Posterior vena cava (tissue), 2 donors: ENCODE measurements around the gene RPS14. TPM values are rescaled to one million over a fixed set of nuclear protein-coding genes. Genes with fewer than 3 reads are reported as not detected.
"Not testable (repeated sequence)": the region's sequence is repeated elsewhere in the genome, so short reads cannot be mapped to it uniquely, and the experiment has no call there.

ENCODE experiments used
- DNase-seq: peaks from one replicate; pipeline ENCODE4 v3.0.0-alpha.2; 2020; ENCODE audit warnings: low spot score
- intact Hi-C, 2 donors: fragments of 100-400 bp; cut with DNase I; formaldehyde crosslinking; loops; one replicate each; pipeline versions ENCODE4 v1.14.1 to v1.14.2; 2022 to 2023
- total RNA-seq, 2 donors: library from RNA; stranded (reverse); fragmentation: NEBNext Ultra II Directional; extraction: Animal tissue kit (Norgen Biotek cat#: 25700); gene quantifications; one replicate each; pipeline ENCODE4 v1.2.1, GENCODE V29; 2021
- donor health status: DM: yes; HTN: yes; CAD: no.
- donor health status: DM: yes; HTN: yes; CAD: no.

The RPS14 gene
- total RNA-seq, 2 donors from 2014 or later, result 1,337 to 1,411 TPM

DNA sequence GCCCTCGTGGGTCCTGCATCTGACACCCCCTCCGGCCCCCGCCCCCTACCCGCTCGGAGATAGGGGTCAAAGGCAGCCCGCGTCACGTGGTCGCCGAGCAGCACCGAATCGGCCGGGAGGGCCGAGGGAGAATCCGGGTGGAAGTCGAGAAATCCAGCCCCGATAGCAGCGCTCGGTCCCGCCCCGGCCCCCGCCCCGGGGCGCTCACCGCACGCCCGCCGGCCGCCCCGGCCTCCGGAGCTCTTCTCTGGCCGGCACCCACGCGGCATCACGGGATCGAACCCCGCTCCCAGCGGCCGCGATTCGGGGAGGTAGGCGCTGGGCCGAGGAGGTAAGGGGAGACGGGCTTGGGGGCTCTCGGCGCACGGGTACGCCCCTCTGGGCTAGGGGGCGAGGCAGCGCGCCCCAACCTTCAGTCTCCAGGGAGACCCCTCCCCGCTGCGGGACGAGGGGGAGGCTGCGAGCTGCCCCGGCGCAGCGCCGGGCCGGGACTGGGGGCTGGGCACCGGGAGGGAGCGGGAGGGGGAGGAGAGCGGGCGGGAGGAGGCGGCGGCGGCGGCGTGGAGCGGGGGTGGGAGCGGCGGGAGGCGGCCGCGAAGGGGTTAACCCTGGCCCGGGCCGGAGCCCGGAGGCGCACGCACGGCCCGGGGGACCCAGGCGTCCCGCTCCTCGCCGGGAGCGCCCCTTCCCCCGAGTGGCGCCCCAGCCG lies 36.3 kb upstream of the RPS14 start:
- intact Hi-C loops, result loop anchor here in 1 of 2 donors (5.0 kb wide), 1 partner anchor 36 kb away; no protein-coding TSS in a partner anchor
- DNase-seq, result peak; percentile 89

DNA sequence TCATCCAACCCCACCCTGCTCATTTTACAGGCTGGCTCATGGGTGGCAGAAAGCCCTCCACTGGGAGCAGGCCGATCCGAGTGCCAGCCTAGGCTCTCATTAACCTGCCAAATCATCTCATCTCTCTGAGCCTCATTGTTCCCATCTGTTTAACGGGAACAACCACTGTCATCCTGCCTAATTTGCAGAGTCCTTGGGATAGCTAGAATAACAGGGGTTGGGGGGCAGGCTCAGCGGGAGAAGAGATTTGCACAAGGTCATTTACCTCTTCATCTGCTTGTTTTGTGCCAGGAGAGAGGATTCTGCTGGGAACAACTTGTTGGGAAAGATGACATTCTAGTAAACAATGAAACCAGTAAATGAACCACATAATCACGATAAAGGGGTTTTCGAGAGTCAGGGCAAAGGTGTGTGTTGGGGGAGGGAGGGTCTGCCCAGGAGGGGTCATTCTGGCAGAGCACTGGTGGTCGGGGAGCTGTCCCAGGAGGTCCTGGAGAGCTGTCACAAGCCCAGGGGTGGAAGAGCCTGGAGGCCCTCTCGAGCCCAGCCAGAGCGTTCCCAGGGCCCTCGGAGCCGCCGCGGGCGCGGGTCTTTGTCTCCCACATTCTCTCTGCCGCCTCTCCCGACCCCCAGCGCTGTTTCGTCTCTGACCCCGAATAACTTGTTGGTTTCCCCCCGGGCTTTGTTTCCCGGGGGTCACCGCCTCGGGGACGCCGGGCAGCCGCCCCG lies 35.6 kb upstream of the RPS14 start:
- intact Hi-C loops, result loop anchor here (5.0 kb wide), 2 partner anchors 37 to 818 kb away; no protein-coding TSS in a partner anchor
- no peak for DNase-seq

DNA sequence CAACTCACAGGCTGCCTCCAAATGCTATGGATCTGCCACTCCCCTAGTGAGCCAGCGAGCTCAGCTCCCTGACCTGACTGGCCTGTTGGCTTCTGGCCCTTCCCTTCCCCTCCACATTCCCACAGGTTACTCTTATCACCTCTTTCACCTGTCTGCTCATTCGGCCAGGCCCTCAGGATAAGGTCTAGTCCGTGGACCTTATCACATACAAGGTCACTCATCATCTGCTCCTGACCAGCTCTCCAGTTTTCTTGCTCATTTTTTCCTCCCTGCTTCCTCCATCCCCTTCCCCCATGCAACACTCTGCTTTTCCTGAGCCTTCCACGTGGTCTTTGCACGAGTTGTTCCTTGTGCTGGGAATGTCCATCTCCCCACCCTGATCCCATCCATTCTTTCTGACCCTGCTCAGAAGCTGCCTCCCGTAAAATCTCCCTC lies 32.5 kb upstream of the RPS14 start:
- DNase-seq, result no peak
- intact Hi-C loops, result loop anchor here in 1 of 2 donors (5.0 kb wide), 1 partner anchor 815 kb away; no protein-coding TSS in a partner anchor

DNA sequence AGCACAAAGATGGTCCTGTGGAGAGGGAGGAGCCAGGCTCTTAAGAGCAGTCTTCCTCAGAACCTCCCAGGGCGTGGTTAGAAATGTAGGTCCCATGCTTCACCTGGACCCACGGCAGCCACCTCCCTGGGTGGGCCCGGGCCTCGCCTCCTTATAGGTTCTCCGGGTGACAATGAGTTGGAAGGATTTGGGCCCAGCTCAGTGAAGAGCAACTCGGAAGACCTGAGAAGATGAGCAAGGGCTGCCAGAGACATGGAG lies 32.1 kb upstream of the RPS14 start:
- DNase-seq, result no peak
- intact Hi-C loops, result loop anchor here in 1 of 2 donors (5.0 kb wide), 1 partner anchor 814 kb away; no protein-coding TSS in a partner anchor

DNA sequence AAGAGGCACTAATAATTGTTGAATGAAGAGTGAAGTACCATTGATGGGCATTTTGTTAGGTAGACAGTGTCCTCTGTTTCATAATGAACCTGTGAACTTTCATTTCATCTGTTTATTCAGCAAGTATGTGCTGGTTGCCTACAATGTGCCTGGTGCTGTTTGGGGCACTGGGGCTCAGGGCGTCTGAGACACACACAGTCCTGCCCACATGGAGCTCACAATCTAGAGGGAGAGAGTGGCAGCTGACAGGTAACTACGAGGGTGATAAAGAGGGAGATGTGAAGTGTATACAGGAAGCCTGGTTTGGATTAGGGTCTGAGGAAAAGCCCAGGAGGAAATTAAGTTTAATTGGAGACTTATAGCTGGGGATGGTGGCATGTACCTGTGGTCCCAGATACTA lies 29.9 kb upstream of the RPS14 start:
- intact Hi-C loops, result no loop called here

DNA sequence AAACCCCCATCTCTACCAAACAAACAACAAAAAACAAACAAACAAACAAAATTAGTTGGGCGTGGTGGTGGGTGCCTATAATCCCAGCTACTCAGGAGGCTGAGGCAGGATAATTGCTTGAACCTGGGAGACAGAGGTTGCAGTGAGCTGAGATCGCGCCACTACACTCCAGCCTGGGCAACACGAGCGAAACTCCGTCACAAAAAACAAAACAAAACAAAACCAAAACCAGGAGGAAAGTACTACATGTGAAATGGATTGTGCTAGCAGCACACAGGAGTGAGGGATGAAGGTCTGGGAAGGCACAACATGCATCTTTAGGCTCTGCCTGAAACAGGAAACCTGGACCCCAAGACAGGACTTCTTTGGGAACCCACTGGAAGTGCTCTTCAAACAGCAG lies 27.0 kb upstream of the RPS14 start:
- DNase-seq, intact Hi-C loops: not testable (repeated sequence)

More for the DNA sequence above, 29.9 kb upstream of the RPS14 start:
- no peak for DNase-seq

DNA sequence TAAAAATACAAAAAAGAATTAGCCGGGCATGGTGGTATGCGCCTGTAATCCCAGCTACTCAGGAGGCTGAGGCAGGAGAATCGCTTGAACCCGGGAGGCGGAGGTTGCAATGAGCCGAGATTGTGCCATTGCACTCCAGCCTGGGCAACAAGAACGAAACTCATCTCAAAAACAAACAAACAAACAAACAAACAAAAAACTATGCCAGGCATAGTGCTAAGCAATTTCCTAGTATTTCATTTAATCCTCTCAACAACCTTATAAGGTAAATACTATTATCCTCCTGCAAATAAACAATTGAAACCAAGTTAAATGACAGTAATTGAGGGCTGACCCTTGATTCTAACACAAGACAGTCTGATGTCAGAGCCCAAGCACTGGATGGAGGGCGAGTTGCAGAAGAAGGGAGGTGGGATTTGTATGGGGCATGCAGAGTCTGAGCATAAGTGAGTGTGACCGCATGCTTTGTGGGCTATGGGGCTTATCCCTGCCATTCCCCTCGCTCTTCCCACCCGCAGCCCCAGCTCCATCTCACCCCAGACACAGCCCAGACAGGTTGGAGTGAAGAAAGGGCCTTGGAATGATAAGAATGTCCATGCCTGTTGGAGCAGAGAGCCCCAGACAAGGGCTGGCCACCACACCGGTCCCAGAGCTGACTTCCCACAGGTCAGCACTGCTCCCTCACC lies 24.3 kb upstream of the RPS14 start:
- no peak for DNase-seq
- intact Hi-C loops, result no loop called here

DNA sequence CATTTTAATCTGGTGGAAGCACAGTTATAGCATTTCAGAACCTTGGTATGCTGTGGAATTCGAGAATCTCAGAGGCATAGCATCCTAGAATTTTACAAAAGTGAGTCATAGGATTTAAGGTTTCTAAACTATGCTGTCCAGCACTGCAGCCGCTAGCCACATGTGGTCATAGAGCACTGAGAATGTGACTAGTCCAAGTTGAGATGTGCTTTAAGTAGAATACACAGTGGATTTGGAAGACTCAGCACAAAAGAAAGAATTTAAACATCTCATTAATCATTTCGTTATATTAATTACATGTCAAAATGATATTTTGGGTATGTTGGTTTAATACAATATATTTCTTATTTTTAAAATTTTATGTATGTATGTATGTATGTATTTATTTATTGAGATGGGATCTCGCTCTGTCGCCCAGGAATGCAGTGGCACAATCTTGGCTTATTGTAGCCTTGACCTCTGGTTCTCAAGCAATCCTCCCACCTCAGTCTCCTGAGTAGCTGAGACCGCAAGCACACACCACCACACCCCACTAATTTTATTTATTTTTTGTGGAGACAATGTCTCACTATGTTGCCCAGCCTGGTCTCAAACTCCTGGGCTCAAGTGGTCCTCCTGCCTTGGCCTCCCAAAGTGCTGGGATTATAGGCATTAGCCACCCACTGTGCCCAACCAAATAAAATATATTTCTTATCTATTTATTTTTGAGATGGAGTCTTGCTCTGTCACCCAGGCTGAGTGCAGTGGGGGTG lies 20.4 kb upstream of the RPS14 start:
- intact Hi-C loops, result no loop called here
- no peak for DNase-seq

DNA sequence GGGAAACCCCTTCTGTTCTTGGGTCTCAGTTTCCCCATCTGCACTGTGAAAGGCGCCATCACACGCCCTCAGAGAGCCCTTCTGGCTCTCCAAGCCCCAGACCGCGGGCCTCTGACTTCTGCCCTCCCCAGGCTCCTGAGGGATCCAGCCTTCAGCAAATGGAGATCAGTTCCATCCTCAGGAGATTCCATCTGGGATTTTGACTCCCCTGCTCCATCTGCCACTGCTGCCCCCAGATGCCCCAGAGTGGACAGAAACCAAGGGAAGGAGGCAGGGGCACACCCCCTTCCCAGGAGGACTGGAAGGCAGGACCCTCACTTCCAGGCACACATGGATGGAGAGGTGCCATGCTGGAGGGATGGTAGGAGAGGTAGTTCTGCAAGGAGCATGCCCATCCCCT lies 18.7 kb upstream of the RPS14 start:
- intact Hi-C loops, result no loop called here
- no peak for DNase-seq

DNA sequence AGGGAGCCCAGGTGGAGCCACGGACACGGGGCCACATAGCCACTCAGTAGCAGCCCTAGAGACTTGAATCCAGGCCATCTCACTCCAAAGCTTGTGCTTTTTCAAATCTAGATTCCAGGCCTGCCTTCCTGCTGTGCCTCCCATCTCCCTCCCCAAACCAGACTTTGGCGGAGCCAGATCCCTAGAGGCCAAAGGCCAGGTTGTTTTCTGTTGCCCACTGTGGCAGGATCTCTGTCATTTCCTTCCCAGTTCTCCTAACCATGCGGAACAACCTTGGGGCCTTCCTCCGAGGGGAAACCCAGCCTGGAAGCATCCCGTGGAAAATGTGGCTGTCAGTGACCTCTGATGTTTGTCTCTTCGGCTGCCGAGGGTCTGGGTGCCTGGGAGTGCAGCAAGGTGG lies 16.4 kb upstream of the RPS14 start:
- intact Hi-C loops, result no loop called here

DNA sequence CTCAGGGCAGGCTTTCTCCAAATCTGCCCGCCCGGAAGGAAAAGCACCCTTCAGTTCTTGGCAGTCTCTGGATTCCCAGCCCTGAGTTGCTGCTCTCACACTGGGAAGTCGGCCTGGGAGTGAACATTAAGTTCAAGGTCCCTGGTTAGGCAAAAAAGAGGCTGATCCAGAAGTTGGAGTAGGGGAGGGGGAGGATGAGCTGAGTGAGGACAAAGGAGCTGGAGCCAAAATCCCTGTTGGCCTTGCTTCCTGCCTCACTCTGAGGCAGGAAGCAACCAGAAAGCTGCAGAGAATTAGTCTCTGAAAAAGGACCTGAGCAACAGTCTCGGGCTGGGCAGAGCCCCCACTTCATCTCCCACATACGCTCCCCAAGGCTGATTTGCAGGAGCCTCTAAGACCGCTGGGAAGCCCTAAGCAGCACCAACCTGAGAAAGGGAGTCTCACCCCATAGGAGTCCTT lies 15.0 kb upstream of the RPS14 start:
- intact Hi-C loops, result loop anchor here (5.0 kb wide), 2 partner anchors 58 to 78 kb away; no protein-coding TSS in a partner anchor
- DNase-seq, result no peak

More for the DNA sequence above, 16.4 kb upstream of the RPS14 start:
- DNase-seq, result no peak

DNA sequence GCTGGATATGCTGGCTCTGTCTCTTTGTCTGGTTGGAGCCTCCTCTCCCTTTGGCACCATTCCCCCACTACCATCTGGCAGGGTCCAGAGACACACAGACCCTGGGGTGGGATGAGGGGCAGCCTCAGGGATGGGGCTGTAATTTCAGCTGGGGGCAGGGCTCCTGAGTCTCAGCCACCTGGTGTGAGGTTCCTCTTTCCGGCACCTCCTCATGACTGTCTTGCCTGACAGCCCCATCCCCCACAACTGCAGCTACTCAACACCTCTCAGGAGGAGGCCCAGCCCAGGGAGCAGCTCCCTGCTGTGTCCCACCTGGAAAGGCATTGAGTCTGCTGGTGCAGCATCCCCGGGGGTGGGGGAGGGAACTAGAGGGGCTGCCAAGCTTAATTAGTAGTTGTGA lies 11.7 kb upstream of the RPS14 start:
- no peak for DNase-seq

DNA sequence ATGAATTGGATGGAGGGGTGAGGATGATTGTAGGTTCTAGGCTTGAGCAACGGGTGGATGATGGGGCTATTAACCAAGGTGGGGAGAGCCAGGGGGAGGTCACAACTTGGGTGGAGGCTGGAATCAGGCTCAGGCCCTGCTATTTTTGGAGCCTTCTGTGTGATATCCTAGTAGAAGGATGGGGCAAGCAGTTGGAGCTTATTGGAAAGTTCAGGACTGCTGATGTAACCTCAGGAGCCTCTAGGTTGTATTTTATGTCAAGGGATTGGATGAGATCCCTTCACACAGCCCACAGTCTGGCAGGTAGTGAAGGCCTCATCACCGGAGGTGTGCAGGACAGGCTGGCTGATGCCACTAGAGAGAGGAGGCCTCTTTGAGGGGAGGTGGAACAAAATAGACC lies 11.2 kb upstream of the RPS14 start:
- no peak for DNase-seq
- intact Hi-C loops, result loop anchor here (5.0 kb wide), 2 partner anchors 62 to 82 kb away; no protein-coding TSS in a partner anchor

More for the DNA sequence above, 11.7 kb upstream of the RPS14 start:
- intact Hi-C loops, result loop anchor here (5.0 kb wide), 2 partner anchors 61 to 81 kb away; no protein-coding TSS in a partner anchor

DNA sequence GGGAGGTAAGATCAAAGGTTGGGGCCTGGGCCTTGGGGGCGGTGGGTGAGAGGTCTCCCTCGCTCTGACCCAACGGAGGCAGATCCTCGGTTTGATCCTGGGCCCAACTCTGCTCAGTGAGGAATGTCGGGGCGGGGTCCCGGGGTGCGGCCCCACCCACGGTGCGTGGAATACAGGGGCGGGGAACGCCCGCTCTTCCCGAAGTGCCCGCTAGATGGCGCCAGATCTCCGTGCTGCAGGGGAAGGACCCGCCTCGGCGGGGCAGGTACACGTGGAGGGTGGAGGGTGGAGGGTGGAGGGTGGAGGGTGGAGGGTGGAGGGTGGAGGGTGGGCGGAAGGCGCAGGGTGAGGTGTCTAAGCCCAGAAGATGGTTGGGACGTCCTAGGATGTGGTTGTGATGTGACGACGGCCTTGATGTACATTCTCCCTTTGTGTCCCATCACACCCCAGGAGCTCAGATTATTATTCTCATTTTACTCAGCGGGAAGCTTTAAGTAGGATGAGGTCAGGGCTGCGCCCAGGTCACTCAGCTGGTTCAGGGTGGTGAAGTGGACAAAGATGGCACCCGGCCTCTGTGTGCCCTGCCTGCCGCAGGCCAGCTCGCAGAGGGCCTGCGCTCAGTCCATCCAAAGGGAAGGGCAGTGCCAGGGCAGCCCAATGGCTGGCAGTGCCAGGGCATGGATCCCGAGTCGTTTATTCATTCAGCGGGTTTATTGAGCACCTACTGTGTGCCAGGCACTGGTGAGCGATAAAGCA lies 9.4 kb upstream of the RPS14 start:
- intact Hi-C loops, result loop anchor here in 1 of 2 donors (5.0 kb wide), 1 partner anchor 88 kb away; no protein-coding TSS in a partner anchor
- peak; percentile 92 for DNase-seq

DNA sequence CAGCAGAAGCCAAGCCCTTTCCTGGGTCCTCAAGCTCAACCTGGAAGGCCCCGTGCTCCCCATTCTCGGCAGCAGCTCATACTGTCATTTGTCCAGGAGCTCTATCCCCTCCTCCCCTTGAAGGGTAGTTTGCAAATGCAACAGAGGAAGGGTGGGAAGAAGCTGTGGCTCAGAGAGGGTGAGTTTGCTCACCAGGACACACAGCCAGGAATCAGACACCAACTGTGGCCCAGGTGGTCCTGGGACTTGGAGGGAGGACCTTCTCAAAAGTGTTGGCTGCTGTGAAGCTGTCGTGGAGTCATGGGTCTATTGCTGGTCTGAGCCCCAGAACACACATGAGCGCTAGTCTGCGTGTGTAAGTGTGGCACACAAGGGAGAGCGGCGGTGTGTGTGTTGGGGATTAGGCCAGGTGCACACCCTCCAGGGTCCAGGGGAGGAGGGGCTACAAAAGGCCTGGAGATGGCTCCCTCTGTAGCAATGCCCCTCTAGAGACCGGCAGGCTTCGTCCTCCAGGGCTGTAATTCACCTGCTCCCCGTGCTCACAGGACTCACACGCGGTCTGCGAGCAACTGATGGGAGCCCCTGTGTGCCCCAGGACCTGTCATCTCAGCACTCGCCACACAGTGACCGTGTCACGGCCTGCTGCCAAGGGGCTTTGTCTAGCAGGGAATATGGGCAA lies 8.2 kb upstream of the RPS14 start:
- no peak for DNase-seq
- intact Hi-C loops, result loop anchor here in 1 of 2 donors (5.0 kb wide), 1 partner anchor 90 kb away; no protein-coding TSS in a partner anchor

DNA sequence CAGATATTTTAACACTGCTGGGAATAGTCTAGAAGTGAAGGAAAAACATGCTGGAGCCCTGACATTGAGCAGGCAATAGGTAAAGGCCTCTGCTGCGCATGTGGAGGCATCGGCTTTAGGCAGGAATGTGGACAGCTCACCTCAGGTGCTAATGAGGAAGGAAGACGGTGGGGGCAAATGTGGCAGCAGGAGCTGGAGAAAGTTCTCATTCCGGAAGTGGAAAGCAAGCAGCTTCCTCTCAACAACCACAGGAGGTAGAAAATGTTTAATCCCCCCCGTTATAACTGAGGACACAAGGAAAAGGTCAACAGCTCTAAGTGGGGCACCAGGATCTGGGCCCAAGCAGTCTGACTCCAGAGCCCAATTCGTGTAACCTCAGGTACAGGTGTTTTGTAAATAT lies 7.6 kb upstream of the RPS14 start:
- intact Hi-C loops, result loop anchor here in 1 of 2 donors (5.0 kb wide), 1 partner anchor 90 kb away; no protein-coding TSS in a partner anchor

DNA sequence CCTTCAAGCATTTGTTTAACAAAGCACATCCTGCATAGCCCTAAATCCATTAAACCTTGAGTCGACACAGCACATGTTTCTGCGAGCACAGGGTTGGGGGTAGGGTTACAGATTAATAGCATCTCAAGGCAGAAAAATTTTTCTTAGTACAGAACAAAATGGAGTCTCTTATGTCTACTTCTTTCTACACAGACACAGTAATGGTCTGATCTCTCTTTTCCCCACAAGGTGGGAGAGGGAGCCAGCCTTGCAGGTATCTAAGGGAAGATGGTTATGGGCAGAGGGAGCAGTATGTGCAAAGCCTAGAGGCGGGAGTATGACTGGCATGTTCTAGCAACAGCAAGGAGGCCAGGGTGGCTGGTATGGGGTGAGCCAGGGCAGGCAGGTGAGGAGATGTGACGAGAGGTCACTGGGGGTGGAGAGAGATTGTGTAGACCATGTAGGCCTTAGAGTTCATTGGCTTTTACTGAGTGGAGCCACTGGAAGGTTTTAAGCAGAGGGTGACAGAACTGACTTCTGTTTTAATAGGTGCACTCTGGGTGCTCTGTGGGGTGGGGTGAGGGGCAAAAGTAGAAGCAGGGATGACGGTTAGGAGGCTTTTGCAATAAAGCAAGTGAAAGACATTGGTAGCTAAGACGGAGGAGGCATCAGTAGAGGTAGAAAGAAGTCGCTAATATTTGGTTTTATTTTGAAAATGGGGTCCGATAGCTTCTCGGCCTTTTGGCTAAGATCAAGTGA lies 5.1 kb upstream of the RPS14 start:
- intact Hi-C loops, result loop anchor here in 1 of 2 donors (5.0 kb wide), 1 partner anchor 93 kb away; no protein-coding TSS in a partner anchor
- no peak for DNase-seq

More for the DNA sequence above, 7.6 kb upstream of the RPS14 start:
- DNase-seq, result no peak
